Activated naive CD8-positive, alpha-beta T cell (primary cell): ENCODE data around the gene PCDHGA8.
"Not testable (repeated sequence)": the region's sequence is repeated elsewhere in the genome, so short reads cannot be mapped to it uniquely, and the experiment has no call there.

Source experiments
- H3K27ac Mint-ChIP-seq: one replicate; pipeline ENCODE4 v1.8.0; 2021; ENCODE audit warnings: mixed read lengths
- H3K27me3 Mint-ChIP-seq: one replicate; pipeline ENCODE4 v1.8.0; 2021; ENCODE audit warnings: mixed read lengths
- H3K36me3 Mint-ChIP-seq: one replicate; pipeline ENCODE4 v1.8.0; 2021; ENCODE audit warnings: mixed read lengths
- H3K4me1 Mint-ChIP-seq: one replicate; pipeline ENCODE4 v1.8.0; 2021; ENCODE audit warnings: low read depth, mixed read lengths
- H3K4me3 Mint-ChIP-seq: one replicate; pipeline ENCODE4 v1.8.0; 2021; ENCODE audit warnings: mild to moderate bottlenecking, mixed read lengths
- H3K9me3 Mint-ChIP-seq: one replicate; pipeline ENCODE4 v1.8.0; 2021; ENCODE audit warnings: low read depth, mixed read lengths

The PCDHGA8 gene

DNA sequence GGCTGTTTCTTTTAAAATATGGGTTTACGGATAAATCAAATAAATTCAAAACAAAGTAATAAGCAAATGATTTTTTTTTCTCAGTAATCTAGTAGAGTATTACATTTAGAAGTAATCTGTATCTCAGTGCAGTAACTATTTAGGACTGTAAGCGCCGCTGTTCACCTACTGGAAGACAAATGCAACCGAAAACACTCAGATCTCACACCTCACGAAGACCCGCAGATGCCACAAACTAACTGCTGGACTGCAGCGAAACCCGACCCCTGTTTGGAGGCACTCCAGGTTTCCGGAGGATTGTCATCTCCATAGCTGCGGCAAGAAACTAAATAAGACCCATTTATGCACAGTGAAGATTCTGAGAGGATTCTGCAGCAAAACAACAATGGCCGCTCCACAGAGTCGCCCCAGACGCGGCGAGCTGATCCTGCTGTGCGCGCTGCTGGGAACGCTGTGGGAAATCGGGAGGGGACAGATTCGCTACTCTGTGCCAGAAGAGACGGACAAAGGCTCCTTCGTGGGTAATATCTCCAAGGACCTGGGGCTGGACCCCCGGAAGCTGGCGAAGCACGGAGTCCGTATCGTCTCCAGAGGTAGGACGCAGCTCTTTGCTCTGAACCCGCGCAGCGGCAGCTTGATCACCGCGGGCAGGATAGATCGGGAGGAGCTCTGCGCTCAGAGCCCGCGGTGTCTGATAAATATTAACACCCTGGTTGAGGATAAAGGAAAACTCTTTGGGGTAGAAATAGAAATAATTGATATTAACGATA is at the start of gene PCDHGA8:
Gene PCDHGA8, plus strand, starts transcription at position 205 of the 770 bp plus-strand sequence. Its CDS starts 181 bp downstream, at position 386.
- H3K27me3 Mint-ChIP-seq = peaks cover 53% of the 10 kb centered on the region
- H3K4me3 Mint-ChIP-seq = no peak within 1 kb of the TSS
- H3K36me3 Mint-ChIP-seq = peaks cover 20% of the 10 kb centered on the region
- H3K9me3 Mint-ChIP-seq = peaks cover 11% of the 10 kb centered on the region
- no peaks in the 10 kb centered on the region for H3K4me1 Mint-ChIP-seq
- no peak within 1 kb of the TSS for H3K27ac Mint-ChIP-seq

DNA sequence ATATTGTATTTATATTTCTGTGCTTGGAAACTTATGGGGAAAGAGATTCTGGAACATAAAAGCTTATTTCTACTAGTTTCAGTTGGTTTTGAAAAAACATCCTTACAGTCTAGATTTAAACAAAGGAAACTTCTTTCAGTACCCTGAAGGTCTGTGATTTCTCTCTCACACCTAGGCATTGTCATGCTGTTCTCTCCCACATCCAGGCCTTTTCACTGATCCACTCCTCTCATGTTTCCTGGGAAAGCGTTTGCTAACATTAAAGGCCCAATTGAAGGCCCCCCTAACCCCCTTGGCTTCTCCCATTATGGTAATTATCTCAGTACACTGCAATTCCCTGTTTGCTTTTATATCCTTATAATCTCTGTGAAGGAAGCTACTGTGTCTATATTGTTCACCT is 49.7 kb upstream of the PCDHGA8 start:
- H3K4me1 Mint-ChIP-seq = no peaks in the 10 kb centered on the region
- H3K4me3 Mint-ChIP-seq = no peak overlapping the region
- no peak overlapping the region for H3K27ac Mint-ChIP-seq
- peaks cover 34% of the 10 kb centered on the region for H3K9me3 Mint-ChIP-seq
- peaks cover 35% of the 10 kb centered on the region for H3K36me3 Mint-ChIP-seq
- peaks cover 64% of the 10 kb centered on the region for H3K27me3 Mint-ChIP-seq

DNA sequence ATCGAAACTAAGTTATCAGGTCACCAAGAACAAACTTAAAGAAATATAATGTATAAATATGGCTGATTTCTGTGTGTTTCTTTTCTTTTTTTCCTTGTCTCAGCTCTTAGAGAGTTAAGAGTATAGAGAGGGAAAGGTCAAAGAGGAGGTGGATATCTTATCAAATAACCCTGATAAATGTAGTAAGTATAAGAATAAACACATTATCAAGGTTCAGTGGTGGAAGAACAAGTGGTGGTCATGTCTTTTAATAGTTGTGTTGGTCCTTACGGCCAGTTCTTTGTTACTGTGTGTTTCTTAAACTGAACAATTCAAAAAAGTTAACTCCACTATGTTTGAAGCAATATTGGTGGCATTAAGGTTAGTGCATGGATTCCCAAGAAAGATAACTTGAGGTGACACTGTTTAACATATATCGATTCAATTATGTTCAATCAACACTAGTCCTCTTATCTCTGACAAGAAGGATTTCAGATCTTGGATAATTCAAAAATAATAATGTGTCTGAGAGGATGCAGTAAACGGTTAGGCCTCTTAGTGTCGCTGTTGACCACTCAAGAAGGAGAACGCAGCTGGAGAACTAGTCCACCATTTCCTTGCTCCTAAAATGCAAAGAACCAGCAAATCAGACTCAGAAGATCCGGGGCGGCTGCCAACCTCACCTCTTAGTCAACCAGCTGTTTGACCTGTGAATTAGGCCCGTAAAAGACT is 49.0 kb upstream of the PCDHGA8 start, which contains the start of gene PCDHGA3:
Gene PCDHGA3, plus strand, starts transcription at position 588 of the 711 bp plus-strand sequence. CDS start 205 bp downstream, outside the sequence.
- no peaks in the 10 kb centered on the region for H3K4me1 Mint-ChIP-seq
- peaks cover 61% of the 10 kb centered on the region for H3K27me3 Mint-ChIP-seq
- H3K27ac Mint-ChIP-seq = no peak within 1 kb of the TSS
- H3K4me3 Mint-ChIP-seq = peak within 1 kb of the TSS; percentile 51
- H3K9me3 Mint-ChIP-seq = peaks cover 27% of the 10 kb centered on the region
- H3K36me3 Mint-ChIP-seq = peaks cover 29% of the 10 kb centered on the region

DNA sequence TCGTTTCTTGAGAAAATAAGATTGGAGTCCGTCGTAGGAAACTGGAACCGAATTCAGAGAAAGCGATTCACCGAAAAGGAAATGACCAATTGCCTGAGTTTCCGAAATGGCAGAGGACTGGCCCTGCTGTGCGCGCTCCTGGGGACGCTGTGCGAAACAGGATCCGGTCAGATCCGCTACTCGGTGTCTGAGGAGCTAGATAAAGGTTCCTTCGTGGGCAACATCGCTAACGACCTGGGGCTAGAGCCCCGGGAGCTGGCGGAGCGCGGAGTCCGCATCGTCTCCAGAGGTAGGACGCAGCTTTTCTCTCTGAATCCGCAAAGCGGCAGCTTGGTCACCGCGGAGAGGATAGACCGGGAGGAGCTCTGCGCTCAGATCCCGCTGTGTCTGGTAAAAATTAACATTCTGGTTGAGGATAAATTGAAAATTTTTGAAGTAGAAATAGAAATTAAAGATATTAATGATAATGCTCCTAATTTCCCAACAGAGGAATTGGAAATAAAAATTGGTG is 48.4 kb upstream of the PCDHGA8 start:
- H3K27me3 Mint-ChIP-seq = peaks cover 62% of the 10 kb centered on the region
- H3K36me3 Mint-ChIP-seq = peaks cover 28% of the 10 kb centered on the region
- H3K4me3 Mint-ChIP-seq = peak overlapping the region; percentile 51
- no peak overlapping the region for H3K27ac Mint-ChIP-seq
- peaks cover 24% of the 10 kb centered on the region for H3K9me3 Mint-ChIP-seq
- no peaks in the 10 kb centered on the region for H3K4me1 Mint-ChIP-seq

DNA sequence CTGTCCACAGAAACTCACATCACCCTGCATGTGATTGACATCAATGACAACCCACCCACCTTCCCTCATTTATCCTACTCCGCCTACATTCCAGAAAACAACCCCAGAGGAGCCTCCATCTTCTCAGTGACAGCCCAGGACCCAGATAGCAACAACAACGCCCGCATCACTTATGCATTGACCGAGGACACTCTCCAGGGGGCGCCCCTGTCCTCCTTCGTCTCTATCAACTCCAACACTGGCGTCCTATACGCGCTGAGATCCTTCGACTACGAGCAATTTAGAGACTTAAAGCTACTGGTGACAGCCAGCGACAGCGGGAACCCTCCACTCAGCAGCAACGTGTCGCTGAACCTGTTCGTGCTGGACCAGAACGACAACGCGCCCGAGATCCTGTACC is 47.1 kb upstream of the PCDHGA8 start:
- H3K4me1 Mint-ChIP-seq = no peaks in the 10 kb centered on the region
- H3K9me3 Mint-ChIP-seq = peaks cover 20% of the 10 kb centered on the region
- peaks cover 61% of the 10 kb centered on the region for H3K27me3 Mint-ChIP-seq
- H3K27ac Mint-ChIP-seq = no peak overlapping the region
- H3K4me3 Mint-ChIP-seq = no peak overlapping the region
- H3K36me3 Mint-ChIP-seq = peaks cover 27% of the 10 kb centered on the region

DNA sequence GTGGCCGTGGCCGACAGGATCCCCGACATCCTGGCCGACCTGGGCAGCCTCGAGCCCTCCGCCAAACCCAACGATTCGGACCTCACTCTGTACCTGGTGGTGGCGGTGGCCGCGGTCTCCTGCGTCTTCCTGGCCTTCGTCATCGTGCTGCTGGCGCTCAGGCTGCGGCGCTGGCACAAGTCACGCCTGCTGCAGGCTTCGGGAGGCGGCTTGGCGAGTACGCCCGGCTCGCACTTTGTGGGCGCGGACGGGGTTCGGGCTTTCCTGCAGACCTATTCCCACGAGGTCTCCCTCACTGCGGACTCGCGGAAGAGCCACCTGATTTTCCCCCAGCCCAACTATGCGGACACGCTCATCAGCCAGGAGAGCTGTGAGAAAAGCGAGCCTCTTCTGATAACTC is 46.4 kb upstream of the PCDHGA8 start:
- peaks cover 66% of the 10 kb centered on the region for H3K27me3 Mint-ChIP-seq
- not testable (repeated sequence) for H3K27ac Mint-ChIP-seq, H3K4me3 Mint-ChIP-seq, H3K4me1 Mint-ChIP-seq
- peaks cover 26% of the 10 kb centered on the region for H3K36me3 Mint-ChIP-seq
- H3K9me3 Mint-ChIP-seq = peaks cover 19% of the 10 kb centered on the region

DNA sequence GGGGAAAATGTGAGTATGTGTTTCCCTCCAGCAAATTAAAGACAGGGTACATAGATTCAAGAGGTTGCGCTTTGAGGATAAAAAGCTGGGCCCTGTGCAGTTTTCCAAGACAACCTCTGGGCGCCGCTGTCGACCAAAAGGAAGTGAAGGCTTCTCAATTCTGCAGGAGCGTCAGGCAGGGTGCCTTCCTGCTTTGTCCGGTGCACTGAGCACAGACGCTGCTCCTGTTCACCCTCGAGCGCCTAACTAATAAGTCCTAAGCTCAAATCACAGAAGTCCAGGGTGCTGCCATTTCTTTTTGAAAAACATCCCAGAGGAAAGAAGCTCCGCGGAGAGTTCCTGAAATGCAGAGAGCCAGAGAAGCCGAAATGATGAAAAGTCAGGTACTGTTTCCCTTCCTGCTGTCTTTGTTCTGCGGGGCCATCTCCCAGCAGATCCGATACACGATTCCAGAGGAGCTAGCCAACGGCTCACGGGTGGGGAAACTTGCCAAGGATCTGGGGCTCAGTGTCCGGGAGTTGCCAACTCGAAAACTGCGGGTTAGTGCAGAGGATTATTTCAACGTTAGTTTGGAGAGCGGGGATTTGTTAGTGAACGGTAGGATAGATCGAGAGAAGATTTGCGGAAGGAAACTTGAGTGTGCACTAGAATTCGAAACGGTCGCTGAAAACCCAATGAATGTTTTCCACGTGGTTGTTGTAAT is 42.4 kb upstream of the PCDHGA8 start, which contains the start of gene PCDHGB1:
Gene PCDHGB1, plus strand, starts transcription at position 183 of the 703 bp plus-strand sequence. Its CDS starts 162 bp downstream, at position 345.
- H3K4me3 Mint-ChIP-seq = peak within 1 kb of the TSS; percentile 35
- peaks cover 59% of the 10 kb centered on the region for H3K27me3 Mint-ChIP-seq
- peaks cover 12% of the 10 kb centered on the region for H3K36me3 Mint-ChIP-seq
- no peaks in the 10 kb centered on the region for H3K4me1 Mint-ChIP-seq
- no peak within 1 kb of the TSS for H3K27ac Mint-ChIP-seq
- no peaks in the 10 kb centered on the region for H3K9me3 Mint-ChIP-seq

DNA sequence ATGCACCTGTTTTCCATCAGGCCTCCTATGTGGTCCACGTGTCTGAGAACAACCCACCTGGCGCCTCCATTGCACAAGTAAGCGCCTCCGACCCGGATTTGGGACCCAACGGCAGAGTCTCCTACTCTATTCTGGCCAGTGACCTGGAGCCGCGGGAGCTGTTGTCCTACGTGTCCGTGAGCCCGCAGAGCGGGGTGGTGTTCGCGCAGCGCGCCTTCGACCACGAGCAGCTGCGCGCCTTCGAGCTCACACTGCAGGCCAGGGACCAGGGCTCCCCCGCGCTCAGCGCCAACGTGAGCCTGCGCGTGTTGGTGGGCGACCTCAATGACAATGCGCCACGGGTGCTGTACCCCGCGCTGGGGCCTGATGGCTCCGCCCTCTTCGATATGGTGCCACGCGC is 40.8 kb upstream of the PCDHGA8 start:
- H3K9me3 Mint-ChIP-seq = peaks cover 5% of the 10 kb centered on the region
- peaks cover 10% of the 10 kb centered on the region for H3K36me3 Mint-ChIP-seq
- no peak overlapping the region for H3K4me3 Mint-ChIP-seq
- no peaks in the 10 kb centered on the region for H3K4me1 Mint-ChIP-seq
- H3K27ac Mint-ChIP-seq = no peak overlapping the region
- peaks cover 57% of the 10 kb centered on the region for H3K27me3 Mint-ChIP-seq

DNA sequence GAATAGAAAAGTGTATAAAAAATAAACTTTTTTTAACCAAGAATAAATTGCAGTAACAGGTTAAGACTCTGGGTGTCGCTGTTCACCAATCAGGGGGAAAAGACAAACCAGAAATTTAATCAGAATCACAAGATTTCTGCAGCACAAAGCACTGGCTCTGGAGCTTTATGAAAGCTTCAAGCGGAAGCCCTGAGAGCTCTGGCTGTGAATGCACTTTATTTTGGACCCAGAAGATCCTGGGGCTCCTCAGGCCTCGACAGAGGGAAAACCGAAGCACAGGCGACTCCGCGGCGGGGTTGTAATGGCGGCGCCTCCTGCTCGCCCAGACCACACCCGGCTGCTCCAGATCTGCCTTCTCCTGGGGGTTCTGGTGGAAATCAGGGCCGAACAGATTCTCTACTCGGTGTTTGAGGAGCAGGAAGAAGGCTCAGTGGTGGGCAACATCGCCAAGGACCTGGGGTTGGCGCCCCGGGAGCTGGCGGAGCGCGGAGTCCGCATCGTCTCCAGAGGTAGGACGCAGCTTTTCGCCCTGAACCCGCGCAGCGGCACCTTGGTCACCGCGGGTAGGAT is 37.4 kb upstream of the PCDHGA8 start, which contains the start of gene PCDHGA4:
Gene PCDHGA4, plus strand, starts transcription at position 122 of the 570 bp plus-strand sequence. Its CDS starts 87 bp downstream, at position 209.
- H3K4me3 Mint-ChIP-seq = peak within 1 kb of the TSS; percentile 9
- peaks cover 15% of the 10 kb centered on the region for H3K36me3 Mint-ChIP-seq
- H3K4me1 Mint-ChIP-seq = peaks cover 1% of the 10 kb centered on the region
- H3K27ac Mint-ChIP-seq = no peak within 1 kb of the TSS
- H3K9me3 Mint-ChIP-seq = peaks cover 9% of the 10 kb centered on the region
- H3K27me3 Mint-ChIP-seq = peaks cover 53% of the 10 kb centered on the region

DNA sequence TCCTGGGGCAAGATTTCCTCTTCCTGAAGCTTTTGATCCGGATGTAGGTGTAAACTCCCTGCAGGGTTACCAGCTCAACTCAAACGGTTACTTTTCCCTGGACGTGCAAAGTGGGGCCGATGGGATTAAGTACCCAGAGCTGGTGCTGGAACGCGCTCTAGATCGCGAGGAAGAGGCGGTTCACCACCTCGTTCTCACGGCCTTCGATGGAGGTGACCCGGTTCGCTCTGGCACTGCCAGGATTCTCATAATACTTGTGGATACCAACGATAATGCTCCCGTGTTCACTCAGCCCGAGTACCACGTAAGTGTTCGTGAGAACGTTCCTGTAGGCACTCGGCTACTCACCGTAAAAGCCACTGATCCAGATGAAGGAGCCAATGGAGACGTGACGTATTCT is 36.8 kb upstream of the PCDHGA8 start:
- H3K9me3 Mint-ChIP-seq = peaks cover 9% of the 10 kb centered on the region
- H3K4me3 Mint-ChIP-seq = peak overlapping the region; percentile 9
- peaks cover 13% of the 10 kb centered on the region for H3K36me3 Mint-ChIP-seq
- peaks cover 1% of the 10 kb centered on the region for H3K4me1 Mint-ChIP-seq
- H3K27me3 Mint-ChIP-seq = peaks cover 52% of the 10 kb centered on the region
- no peak overlapping the region for H3K27ac Mint-ChIP-seq

DNA sequence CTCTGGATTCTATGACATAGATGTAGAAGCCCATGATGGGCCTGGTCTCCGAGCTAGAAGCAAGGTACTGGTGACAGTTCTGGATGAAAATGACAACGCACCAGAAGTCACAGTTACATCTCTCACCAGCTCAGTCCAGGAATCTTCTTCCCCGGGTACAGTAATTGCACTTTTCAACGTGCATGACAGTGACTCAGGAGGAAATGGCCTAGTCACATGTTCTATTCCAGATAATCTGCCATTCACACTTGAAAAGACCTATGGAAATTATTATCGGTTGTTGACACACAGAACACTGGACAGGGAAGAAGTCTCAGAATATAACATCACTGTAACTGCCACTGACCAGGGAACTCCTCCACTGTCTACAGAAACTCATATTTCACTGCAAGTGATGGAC is 36.3 kb upstream of the PCDHGA8 start:
- Mint-ChIP-seq H3K36me3 (peaks cover 16% of the 10 kb centered on the region), H3K27me3 (peaks cover 52% of the 10 kb centered on the region), H3K4me3 (peak overlapping the region; percentile 9), H3K4me1 (peaks cover 1% of the 10 kb centered on the region), H3K27ac (no peak overlapping the region), H3K9me3 (peaks cover 9% of the 10 kb centered on the region)

DNA sequence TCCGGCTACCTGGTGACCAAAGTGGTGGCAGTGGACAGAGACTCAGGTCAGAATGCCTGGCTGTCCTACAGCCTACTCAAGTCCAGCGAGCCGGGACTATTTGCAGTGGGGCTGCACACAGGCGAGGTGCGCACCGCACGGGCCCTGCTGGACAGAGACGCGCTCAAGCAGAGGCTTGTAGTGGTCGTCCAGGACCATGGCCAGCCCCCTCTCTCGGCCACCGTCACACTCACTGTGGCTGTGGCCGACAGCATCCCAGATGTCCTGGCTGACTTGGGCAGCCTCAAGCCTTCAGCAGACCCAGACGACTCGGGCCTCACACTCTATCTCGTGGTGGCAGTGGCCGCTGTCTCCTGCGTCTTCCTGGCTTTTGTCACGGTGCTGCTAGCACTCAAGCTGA is 35.5 kb upstream of the PCDHGA8 start:
- Mint-ChIP-seq H3K4me1 (peaks cover 1% of the 10 kb centered on the region), H3K27me3 (peaks cover 54% of the 10 kb centered on the region), H3K4me3 (no peak overlapping the region), H3K36me3 (peaks cover 16% of the 10 kb centered on the region), H3K9me3 (peaks cover 9% of the 10 kb centered on the region), H3K27ac (no peak overlapping the region)

DNA sequence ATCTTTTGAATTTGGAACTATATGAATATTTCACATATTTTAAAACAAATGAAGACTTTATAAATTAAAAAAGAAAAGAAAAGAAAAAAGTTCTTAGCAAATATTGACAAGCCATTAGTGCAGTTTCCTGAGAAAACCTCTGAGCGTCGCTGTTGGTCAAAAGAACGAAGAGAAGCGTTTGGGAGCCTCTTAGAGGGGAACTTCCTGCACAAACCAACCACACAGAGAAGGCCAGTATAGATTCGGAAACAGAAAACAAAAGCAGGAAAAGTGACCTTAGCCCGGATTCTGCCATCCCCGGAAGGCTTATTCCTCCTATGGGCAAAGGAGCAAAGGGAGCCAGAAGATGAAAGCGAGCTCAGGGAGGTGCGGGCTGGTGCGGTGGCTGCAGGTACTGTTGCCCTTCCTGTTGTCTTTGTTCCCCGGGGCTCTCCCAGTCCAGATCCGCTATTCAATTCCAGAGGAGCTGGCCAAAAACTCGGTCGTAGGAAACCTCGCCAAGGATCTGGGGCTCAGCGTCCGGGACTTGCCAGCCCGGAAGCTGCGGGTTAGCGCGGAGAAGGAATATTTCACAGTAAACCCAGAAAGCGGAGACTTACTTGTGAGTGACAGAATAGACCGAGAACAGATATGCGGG is 32.5 kb upstream of the PCDHGA8 start, which contains the start of gene PCDHGB2:
Gene PCDHGB2, plus strand, starts transcription at position 205 of the 637 bp plus-strand sequence. Its CDS starts 142 bp downstream, at position 347.
- H3K9me3 Mint-ChIP-seq = peaks cover 14% of the 10 kb centered on the region
- peak within 1 kb of the TSS; percentile 91 for H3K4me3 Mint-ChIP-seq
- H3K27me3 Mint-ChIP-seq = peaks cover 61% of the 10 kb centered on the region
- H3K4me1 Mint-ChIP-seq = peaks cover 3% of the 10 kb centered on the region
- H3K36me3 Mint-ChIP-seq = peaks cover 27% of the 10 kb centered on the region
- no peak within 1 kb of the TSS for H3K27ac Mint-ChIP-seq

DNA sequence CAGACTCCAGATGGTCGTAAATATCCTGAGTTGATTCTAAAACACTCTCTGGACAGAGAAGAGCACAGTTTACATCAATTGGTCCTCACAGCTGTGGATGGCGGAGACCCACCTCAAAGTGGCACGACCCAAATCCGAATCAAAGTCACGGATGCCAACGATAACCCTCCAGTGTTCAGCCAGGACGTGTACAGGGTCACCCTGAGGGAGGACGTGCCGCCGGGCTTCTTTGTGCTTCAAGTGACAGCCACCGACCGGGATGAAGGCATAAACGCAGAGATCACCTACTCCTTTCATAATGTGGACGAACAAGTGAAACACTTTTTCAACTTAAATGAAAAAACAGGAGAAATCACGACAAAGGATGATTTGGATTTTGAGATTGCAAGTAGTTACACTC is 31.7 kb upstream of the PCDHGA8 start:
- H3K9me3 Mint-ChIP-seq = peaks cover 19% of the 10 kb centered on the region
- peaks cover 31% of the 10 kb centered on the region for H3K36me3 Mint-ChIP-seq
- peak overlapping the region; percentile 4 for H3K4me3 Mint-ChIP-seq
- peaks cover 69% of the 10 kb centered on the region for H3K27me3 Mint-ChIP-seq
- H3K4me1 Mint-ChIP-seq = peaks cover 3% of the 10 kb centered on the region
- H3K27ac Mint-ChIP-seq = no peak overlapping the region
